Left renal pelvis (tissue), 4 donors: Measurements from ENCODE around the gene ANKLE1. TPM values are rescaled to one million over a fixed set of nuclear protein-coding genes. Genes with fewer than 3 reads are reported as not detected.
"Not testable (repeated sequence)": the region's sequence is repeated elsewhere in the genome, so short reads cannot be mapped to it uniquely, and the experiment has no call there.

ENCODE experiments used
- DNase-seq, 4 donors: peaks; one replicate each; pipeline ENCODE4 v3.0.0-alpha.2; 2013; ENCODE audit warnings: low read depth in 4 of 4, low spot score in 3 of 4
- polyA plus RNA-seq, 4 donors: library from polyadenylated mRNA; unstranded; fragments of 120-200 nt; gene quantifications; one replicate each; pipeline ENCODE4 v1.2.1, GENCODE V29; 2013; ENCODE audit not compliant: insufficient read length in 4 of 4

ANKLE1 gene
- polyA plus RNA-seq, 4 donors: 0.76 to 1.6 (median 1.2) TPM

DNA sequence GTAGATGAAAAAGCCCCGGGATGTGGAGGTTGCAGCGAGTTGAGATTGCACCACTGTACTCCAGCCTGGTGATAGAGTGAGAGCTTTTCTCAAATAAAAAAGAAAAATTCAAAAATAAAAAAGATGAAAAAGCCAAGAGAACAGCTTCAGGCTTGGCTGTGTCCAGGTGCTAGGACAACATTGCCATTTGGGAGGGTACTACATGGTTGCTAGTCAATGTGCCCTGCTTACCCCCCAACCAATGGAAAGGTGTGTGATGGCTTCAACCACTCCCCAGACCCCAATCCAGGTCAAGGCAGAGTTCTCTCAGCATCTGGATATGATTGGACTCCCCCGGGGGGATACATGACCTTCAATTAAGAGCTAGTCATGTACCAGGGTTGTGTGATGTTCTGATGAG lies 2.3 kb upstream of the ANKLE1 start:
- no peak for DNase-seq

DNA sequence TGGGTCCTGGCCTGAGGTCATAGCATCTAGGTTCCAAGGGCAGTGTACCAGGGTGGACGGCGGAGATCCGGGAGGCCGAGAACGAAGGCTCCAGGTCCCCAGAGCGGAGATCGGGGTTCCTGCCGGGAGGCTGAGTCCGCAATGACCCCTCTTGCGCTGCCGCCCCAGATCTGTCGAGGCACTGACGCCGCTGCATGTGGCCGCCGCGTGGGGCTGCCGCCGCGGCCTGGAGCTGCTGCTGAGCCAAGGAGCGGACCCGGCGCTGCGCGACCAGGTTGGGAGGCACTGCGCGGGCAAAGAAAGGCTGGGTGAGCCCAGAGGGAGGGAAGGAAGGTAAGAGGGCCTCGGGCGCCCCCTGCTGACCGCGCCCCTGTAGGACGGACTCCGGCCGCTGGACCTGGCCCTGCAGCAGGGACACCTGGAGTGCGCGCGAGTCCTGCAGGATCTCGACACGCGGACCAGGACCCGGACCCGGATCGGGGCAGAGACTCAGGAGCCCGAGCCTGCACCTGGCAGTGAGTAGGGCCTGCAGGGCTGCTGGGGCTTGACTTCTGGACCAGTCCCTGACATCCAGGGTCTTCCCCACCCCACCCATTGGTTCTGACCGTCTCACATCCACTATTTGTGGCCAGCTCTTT lies 906 bp downstream of the ANKLE1 start:
- DNase-seq: peak in 1 of 4 donors; percentile 41

DNA sequence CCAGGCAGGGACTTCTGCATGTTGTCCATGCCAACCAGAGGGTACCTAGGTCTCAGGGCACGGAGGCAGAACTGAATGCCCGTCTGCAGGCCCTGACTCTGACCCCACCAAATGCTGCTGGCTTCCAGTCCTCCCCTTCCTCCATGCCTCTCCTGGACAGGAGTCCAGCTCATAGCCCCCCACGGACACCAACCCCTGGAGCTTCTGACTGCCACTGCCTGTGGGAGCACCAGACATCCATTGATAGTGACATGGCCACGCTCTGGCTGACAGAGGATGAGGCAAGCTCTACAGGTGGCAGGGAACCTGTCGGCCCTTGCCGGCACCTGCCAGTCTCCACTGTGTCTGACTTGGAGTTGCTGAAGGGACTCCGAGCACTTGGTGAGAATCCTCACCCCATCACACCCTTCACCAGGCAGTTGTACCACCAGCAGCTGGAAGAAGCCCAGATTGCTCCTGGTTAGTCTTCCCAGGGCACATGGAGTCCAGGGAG lies 1.8 kb downstream of the ANKLE1 start:
- no peak for DNase-seq

DNA sequence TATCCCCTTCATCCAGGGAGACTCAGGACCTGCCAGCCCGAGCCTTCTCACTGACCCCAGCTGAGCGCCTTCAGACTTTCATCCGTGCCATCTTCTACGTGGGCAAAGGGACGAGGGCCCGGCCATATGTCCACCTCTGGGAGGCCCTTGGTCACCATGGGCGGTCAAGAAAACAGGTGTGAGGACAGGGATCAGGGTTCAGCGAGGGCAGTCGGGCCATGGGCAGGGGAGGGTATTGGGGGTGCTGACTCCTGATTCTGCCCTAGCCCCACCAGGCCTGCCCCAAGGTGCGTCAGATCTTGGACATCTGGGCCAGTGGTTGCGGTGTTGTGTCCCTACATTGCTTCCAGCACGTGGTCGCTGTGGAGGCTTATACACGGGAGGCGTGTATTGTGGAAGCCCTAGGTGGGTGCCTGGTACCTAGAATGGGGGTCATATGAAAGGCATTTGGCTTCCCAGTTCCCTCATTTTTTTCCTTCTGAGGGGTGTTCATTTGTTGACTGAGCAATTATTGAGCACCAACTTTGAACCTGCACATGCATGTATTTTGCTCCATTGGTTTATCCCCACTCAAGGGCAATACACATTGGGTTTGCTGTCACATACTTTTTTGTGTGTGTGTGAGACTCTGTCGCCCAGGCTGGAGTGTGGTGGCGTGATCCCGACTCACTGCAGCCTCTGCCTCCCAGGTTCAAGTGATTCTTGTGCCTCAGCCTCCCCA lies 3.9 kb downstream of the ANKLE1 start:
- DNase-seq: no peak

DNA sequence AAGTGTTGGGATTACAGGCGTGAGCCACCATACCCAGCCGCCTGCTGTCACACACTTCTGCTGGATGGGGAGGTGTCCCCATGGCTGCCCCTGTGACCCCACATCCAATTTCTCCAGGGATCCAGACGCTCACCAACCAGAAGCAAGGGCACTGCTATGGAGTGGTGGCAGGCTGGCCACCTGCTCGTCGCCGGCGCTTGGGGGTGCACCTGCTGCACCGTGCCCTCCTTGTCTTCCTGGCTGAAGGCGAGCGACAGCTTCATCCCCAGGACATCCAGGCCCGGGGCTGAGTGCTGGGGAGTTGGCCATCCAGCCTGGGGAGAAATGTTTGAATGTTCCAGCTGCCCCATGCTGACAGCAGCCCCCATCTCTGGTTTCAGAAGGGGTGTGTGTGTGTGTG lies 4.6 kb downstream of the ANKLE1 start:
- no peak for DNase-seq

DNA sequence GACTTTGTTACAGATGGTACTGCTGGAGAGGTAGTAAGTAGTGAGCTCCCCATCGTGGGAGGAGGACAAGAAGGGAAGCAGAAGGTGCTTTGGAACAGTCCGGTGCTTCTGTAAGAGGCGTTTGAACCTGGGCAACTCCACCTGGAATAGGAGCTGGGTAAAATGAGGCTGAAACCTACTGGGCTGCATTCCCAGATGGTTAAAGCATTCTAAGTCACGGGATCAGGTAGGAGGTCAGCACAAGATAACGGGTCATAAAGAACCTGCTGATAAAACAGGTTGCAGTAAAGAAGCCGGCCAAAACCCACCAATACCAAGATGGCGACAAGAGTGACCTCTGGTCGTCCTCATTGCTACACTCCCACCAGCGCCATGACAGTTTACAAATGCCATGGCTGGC lies 5.1 kb downstream of the ANKLE1 start:
- no peak for DNase-seq

DNA sequence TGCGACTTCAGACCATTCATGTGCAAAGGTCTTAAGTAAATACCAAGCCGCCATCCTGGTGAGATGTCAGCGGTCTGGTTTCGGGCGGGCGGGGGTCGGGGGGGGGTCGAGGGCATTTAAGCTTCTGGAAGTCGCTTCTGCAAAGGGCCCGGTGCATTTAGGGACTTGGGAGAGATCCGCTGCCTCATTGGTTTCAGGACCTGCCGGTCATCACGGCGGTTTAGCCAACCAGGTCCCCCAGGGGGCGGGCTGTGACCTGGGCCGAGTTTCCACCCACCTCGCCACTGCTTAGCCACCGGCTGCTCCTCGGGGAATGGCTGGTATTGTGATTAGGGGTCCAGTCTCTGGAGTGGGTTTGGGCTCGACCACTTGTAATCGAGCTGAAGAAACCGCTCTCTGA lies 7.8 kb downstream of the ANKLE1 start:
- DNase-seq: no peak

DNA sequence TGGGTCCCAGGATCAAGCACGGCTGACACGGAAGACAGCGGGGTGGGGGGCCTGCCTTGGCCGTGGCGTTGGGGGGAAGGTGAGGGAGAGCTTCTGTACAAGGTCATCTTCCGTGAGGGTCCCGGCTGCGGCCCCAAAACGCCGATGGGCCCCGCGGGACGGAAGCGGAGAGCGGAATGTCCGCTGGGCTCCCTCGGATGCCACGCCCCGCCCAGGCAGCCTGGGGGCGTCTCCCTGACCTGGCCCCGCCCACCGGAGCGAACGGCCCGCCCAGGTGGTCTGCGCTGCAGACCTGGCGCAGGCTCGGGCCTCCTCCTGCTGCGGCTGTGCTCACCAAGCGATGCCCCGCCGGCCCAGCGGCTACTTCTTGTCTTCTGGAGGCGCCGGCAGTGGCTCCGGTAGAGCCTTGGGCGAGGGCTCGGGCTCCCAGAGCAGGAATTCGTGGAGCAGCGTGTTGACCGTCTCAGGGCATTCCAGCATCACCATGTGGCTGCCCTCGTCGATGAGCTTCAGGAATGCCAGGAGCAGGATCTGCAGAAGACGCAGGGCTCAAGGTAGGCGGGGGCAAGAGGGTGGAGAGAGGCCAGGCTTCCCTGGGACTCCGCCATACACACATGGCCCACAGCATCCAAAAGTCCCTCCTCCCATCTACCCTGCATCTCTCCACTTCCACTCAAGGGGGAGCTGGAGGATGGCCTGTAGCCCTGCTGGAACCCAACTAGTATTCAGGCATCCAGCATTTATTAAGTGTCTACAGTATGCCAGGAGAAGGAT lies 10.8 kb downstream of the ANKLE1 start:
- DNase-seq: peak in 1 of 4 donors; percentile 66

DNA sequence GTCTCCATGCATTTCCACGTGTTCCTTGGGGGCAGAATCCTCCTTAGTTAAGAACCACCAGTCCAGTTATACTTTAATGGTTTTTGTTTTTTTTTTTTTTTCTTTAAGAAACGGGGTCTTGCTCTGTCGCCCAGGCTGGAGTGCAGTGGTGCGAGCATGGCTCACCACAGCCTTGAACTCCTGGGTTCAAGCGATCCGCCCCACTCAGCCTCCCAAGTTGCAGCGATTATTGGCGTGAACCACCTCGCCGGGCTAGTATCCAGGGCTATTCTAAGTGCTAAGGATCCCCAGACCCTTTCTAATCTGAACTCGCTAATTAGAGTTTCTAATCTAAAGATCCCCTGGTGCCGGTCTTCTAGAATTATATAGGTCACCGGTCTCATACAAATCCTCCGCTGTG lies 11.9 kb downstream of the ANKLE1 start:
- DNase-seq: no peak

DNA sequence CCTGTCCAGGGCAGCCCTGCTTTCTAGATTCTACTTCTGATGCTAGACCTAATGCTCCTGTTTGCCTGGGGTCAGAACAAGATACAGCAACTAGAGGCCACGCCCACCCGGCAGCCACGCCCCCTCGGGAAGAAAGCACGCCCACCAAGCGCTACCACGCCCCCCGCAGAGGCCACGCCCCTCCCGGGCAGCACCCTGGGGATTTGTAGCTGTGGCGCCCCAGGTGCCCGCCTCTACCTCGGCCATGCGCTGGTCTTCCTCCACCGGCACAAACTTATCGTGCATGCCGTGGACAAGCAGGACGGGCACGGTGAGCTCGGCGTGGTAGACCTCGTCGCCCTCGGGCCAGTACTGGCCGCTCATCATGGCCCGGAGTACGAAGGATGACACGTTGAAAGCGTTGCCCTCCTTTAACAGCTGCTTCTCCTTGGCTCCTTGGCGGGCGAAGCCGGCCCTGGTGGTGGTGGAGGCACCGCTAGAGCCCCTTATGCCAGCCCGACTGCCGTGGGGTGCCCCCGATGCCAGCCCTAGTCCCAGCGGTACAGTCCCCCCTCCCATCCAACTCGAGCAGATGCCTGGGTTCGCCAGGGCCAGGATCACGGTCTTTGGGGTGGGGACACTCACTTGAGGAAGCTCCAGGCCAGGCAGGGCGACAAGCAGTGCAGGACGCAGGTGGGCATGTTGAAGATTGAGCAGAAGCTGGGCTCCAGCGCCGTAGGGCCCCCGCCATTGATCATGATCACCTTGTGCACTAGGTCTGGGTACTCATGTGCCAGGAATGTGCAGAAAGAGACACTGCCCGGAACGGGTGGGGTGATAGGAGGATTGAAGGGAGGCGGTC lies 12.6 kb downstream of the ANKLE1 start:
- no peak for DNase-seq

DNA sequence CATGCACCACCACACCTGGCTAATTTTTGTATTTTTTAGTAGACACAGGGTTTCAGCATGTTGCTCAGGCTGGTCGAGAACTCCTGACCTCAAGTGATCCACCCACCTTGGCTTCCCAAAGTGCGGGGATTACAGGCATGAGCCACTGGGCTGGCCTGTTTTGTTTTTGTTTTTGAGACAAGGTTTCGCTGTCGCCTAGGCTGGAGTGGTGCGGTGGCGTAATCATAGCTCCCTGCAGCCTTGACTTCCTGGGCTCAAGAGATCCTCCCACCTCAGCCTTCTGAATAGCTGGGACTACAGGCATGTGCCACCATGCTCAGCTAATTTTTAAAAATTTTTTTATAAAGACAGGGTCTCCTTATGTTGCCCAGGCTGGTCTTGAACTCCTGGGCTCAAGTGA lies 13.8 kb downstream of the ANKLE1 start:
- not testable (repeated sequence) for DNase-seq

DNA sequence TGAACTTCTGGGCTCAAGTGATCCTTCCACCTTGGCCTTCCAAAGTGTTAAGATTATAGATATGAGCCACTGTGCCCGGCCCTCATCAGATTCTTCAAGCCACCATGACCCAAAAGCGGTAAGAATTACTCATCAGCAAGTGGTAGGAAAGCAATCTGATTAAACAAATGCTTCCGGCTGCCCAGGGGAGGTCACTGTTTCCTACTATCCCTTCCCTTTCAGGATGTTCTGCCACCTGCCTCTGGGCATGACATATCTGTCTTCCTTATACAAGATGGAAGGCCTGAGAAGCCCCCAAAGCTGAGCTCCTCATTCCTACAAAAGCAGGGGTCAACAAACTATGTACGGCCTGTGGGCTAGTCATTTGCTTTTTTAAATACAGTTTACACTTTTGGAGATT lies 14.6 kb downstream of the ANKLE1 start:
- no peak for DNase-seq

DNA sequence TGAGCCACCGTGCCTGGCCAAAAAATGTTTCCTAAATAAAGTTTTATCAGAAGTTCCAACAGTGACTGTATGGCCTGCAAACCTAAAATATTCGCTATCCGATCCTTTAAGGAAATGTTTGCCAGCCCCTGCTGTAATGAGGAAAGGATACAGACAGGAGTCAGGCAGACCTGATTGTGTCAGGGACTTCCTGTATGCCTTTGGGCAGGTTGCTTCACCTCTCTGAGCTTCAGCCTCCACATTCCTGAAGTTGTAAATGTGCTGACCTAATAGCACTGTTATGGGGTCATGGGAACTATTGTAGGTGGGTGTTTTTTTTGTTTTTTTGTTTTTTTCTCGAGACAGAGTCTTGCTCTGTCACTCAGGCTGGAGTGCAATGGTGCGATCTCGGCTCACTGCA lies 15.3 kb downstream of the ANKLE1 start:
- DNase-seq: no peak

DNA sequence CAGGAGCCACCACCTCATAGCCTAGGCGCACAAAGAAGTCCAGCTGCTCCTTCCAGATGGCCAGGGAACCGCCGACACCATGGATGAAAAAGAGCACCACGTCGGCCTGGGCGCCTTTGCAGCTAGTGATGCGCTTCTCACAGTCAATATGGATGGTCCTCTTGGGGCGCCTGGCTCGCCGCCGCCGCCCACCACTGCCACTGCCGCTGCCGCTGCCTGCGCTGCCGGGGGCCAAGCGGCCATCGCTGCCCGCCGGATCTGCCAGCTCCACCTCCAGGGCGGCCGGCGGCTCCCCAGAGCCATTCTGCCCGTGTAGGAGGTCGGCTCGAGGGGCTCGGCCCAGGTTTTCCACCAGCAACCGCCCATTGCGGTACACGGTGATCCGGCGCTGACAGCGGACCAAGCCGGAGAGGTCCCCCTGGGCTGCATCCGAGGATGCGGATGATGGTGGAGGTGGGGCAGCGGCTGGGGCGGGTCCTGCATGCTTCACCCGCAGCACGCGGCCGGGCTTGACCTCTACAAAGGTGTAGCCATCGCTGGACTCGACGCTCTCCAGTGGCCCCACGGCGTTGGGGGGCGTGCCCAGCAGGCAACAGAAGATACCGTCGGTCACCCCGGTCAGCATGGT lies 19.4 kb downstream of the ANKLE1 start:
- DNase-seq: no peak

DNA sequence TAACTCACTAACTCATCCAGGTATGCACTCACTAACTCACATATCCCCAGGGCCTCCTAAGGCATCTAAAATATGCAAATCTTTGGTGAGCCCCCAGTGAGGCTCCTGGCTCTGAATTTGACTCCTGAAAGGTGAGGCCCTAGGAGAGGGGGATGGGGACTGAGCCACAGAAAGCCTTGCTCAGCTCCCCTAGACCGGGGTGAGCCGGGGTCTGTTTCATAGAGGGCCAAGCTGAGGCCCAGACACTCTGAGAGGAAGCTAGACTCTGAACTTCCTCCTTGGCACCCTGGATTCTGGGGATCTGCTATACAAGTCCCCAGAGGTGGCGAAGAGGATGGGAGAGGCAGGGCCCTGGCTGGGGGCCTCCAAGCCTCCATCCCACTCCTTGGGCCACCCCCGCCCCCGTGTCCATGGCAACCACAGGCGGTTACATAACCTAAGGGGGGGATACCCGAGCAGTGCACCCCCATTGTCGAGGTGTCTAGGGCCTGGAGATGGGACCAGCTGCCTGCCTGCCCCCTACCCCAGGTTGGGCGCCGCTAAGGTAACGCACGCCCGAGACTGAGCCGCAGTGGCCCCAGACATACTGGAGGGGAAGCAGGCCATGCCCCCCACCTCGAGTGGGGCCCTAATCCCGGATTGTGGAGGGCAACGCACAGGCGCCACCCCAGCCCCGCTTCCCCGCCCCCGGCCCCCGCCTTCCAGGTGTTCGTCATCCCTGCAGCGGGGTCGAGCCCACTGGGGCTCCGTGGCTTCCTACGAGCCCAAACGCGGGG lies 20.9 kb downstream of the ANKLE1 start:
- DNase-seq: no peak

DNA sequence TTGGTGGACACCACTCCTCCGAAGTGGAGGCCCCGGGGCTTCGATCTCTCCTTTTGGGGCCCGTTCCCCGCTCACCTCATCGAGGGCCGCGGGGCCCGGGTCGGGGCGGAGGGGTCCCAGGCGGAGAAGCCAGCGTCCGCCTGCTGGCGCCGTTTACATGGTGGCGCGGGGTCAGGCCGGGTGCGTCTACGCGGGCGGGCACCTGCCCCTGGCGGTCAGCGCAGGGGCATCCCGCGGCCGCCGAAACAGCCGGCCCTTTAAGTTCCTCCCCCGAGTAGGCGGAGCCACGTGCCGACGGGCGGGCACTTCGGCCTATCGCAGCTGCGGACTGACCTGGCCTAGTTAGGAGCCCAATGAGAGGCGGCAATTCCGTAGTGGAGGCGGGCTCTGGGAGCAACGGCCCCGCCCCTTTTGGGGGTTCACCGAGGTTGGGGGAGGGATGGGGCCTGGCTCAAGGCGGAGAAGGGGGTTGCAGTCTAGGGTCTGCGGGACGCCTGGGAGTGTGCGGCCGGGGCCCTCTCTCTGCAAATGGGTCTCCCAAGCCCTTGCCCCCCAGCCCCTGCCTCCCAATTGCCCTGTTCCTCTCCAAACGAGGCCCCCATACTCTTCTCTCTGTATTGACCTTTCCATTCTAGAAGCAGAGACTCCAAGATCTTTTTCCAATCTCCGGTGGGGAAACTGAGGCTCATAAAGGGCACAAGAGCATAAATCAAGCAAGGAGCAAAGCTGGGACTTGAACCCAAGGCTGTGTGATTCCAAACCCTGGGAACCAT lies 21.7 kb downstream of the ANKLE1 start, which contains the start of gene ABHD8:
Gene ABHD8, minus strand, starts transcription at position 259 of the 773 bp plus-strand sequence. CDS start 1,809 bp downstream, outside the sequence.
- peak; percentile 79 to 91 (median 90) for DNase-seq

DNA sequence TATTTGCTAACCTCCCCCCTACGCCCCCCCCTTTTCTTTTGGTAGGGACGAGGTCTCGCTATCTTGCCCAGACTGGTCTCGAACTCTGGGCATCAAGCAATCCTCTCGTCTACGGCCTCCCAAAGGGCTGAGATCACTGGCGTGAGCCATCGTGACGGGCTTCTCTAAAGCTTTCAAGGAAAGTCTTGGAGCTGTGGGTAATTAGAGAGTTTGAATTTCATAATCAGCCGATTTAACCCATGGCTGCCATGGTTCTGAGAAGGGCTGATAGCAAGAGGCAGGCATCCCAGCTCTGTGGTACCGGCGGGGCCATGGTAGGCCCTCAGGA lies 22.2 kb downstream of the ANKLE1 start:
- no peak for DNase-seq

DNA sequence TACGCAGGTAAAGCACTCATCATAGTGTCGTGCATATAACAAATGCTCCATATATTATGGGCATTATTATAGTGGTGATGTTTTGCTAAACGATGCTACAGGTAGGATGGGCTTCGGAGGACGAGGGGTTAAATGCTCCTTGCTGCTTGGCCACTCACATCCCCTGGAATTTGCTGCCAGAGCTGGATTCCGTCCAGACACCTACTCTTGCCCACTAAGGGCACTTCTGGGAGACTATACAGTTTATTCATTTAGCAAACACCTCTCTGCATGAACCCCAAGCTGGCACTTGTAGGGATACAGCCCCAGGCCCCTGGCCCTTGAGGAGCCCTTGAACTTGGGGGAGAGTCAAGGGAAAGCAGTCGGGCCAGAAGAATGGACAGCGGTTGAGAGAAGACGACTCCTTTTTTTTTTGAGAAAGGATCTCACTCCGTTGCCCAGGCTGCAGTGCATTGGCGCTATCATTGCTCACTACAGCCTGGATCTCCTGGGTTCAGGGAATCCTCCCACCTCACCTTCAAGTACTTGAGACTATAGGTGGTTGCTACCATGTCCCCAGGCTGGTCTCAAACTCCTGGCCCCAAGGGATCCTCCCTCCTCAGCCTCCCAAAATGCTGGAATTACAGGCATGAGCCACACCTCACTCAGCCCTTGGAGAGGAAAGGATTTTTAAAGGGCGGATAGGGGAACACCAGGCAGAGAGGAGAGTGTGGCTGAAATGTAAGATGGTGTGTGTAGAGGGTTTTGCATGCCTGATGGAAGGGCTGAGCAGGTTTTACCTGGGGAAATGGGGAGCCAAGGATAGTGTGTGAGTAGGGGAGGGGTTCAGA lies 22.9 kb downstream of the ANKLE1 start:
- DNase-seq: no peak
